Activated gamma-delta T cell treated with anti-CD3 and anti-CD28 coated beads, Interleukin-2, amount 50 U/mL, for 16 hours (primary cell): ENCODE results near the gene CDSN.
"Not testable (repeated sequence)": the region's sequence is repeated elsewhere in the genome, so short reads cannot be mapped to it uniquely, and the experiment has no call there.

Experiments used
- DNase-seq: peaks from one replicate; pipeline ENCODE4 v3.0.0-alpha.2; 2020; ENCODE audit warnings: low read depth

The CDSN gene

DNA sequence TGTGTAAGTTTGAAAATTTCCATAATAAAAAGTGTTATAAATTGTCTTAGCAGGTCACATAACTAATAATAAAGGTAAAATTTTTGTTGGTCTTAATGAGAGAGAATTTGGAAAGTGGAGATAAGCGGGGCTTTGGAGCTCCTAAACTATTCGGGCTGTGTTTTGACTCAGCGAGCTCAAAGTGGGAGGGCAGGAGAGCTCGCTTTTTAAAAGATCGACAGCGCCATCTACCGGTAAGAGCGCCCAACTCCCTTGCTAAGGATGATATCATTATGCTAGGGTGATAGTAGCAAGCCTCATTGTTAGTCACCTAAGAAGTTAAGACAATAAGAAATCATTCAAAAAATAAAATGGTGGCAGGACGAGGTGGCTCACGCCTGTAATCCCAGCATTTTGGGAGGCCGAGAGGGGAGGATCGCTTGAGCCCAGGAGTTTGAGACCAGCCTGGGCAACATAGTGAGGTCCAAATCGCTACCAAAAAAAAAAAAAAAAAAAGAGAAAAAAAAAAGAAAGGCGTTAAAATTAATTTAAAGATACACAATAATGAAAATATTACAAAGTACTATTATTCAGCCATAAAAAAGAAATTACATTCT is 32.7 kb downstream of the CDSN start:
- peak; percentile 80 for DNase-seq

DNA sequence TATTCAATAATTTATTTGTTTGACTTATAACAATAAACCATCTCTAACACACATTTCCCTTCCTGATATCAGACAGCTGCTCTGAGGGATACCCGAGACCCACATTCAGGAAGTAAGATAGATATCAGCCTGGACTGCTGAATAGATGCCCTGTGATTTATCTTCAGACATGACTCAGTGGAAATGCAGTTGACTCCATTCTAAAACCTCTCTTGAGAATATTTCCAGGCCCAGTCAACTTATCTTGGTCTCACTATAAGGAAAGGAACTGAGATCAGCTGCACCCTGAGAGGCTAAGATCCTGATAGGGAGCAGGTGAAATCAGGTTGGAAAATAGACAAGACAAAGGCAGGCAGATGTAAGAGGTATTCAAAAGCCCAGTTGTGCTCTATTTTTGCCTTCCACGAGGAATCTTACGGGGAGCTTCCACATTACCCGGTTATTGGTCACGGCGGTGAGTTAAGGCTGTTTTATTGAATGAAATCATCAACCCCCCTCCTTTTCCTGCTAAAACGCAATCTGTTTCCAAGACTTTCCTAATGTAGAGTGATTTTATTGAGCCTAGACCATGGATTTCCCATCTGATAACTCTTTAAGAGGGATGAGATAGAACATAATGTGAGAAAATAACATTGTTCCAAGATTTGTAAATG is 33.3 kb downstream of the CDSN start:
- DNase-seq: no peak

DNA sequence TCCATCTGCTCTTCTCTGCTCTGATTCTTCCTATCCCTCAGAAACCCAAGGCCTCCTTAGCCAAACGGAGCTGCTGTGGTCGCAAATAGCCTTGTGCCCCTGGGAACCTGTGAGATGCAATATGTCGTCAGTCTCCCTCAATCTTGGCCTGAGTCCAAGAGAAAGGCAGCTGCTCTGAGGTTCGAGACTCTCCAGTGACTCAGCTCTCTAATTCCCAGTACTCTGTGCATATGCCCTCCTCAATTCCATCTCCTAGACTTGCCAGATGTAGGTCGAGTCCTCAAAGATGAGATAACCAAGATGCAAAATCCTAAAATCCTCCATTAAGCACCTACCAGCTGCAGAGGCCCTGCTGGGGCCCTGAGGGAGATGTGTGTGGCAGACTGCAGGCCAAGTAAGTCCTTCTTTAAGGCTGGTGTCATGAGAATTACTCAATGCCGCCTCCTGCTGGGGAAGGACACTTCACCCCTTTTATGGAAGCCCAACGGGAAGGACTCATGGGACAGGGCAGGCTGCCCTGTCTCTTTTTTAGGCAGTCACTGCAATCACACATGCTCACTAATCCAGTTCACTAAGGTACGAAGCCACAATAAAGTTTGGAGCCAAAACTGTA is 36.4 kb downstream of the CDSN start:
- no peak for DNase-seq

DNA sequence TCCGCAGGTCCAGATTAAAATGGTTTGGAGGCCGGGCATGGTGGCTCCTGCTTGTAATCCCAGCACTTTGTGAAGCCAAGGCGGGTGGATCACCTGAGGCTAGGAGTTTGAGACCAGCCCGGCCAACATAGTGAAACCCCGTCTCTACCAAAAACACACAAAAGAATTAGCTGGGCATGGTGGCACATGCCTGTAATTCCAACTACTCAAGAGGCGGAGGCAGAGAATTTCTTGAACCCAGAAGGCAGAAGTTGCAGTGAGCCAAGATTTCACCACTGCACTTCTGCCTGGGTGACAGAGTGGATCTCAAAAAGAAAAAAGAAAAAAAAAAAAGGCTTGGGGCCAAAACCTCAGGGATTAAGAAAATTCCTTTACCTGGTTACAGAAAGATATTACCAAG is 38.4 kb downstream of the CDSN start:
- DNase-seq: no peak

DNA sequence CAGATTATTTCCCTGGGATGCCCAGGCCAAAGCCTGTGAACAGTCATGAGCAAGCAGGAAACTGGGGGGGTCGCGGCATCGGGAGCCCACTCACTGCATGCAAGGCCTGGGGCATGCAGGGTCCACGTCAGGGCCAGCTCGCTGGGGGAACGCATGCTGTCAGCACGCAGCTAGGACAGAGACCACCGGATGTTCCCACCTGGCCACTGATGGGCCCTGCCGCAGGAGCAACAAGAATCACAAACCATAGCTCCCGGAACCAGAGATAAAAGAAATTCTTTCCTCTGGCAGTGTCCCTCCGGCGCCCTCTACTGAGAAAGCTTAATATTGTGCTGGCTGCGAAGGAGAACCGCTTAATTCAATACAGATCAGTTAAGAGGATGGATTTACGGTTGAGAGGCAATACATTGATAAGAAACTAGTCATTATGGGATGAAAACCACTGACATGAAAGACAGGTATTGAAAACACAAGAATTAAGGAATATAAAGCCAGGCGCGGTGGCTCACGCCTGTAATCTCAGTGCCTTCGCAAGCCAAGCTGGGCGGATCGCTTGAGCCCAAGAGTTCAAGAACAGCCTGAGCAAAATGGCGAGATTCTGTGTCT is 40.5 kb downstream of the CDSN start:
- DNase-seq: peak; percentile 53

DNA sequence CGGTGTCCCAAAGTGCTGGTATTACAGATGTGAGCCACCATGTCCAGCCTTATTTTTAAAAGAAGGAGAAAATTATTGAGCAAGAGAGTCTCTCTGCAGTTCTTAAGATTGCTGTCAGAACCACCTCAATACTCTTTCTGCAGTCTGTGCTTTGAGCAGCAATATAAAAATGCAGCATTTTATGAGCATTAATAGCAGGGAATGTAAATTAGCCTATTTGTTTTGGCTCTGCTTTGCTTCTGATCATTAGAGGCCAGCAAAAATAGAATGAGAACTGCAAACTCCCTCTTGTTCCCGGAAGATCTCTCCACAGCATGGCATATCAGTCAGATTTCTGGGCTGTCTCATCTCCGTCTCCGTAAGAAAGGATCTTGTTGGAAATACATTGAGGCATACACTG is 43.6 kb downstream of the CDSN start:
- DNase-seq: no peak

DNA sequence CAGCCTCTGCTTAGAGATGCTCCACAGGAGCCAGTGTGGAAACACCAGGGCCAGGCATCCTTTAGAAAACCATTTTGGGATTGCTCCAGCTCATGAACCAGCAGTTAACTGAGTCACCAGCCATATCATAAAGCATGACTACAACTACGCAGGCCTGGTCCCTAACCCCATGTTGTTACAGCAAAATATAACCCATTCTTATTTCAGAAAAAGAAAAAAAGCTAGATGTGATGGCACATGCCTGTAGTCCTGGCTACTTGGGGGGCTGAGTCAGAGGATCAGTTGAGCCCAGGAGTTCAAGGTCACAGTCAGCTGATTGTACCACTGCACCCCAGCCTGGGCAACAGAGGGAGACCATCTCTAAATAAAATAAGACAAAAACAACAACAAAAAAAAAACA is 44.7 kb downstream of the CDSN start:
- DNase-seq: no peak

DNA sequence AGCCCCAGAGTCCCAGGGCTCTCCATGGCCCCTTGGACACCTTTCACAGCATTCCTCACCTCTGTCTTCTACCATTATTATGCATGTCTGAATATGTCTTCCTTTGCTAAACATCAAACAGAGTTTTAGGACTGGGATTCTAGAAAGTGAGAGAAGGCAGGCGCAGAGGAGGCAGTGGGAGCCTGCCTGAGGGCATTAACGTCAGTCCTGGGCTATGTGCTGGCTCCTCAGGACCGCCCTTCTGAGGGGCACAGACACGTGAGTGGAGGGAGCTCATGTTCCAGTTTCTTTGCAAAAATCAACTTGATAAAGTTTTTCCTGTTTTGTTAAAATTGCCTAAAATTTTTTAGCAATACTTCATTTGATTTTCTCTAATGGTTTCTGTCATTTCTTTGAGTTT is 45.8 kb downstream of the CDSN start:
- DNase-seq: no peak

DNA sequence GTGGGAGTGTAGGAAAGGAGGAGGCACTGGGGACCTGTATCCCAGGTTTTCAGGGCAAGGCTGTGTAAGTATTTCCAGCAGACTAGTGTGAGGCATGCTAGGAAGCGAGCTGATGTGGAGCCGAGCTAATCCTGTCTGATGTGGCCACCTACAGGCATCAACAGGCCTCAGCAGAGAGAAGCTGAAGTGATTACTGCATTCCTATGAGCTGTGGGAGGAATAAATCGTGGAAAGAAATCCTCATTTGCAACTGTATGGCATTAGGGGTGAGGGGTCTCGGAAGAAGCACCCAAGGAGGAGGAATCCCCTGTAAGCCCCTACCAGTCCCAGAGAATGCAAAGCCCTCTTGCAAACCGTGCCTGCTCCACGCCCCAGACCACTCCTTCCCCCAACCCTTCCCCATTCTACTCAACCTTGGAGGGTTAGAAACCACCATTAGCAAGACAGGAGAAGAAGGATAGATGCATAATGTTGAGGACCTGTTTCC is 49.5 kb downstream of the CDSN start:
- no peak for DNase-seq

DNA sequence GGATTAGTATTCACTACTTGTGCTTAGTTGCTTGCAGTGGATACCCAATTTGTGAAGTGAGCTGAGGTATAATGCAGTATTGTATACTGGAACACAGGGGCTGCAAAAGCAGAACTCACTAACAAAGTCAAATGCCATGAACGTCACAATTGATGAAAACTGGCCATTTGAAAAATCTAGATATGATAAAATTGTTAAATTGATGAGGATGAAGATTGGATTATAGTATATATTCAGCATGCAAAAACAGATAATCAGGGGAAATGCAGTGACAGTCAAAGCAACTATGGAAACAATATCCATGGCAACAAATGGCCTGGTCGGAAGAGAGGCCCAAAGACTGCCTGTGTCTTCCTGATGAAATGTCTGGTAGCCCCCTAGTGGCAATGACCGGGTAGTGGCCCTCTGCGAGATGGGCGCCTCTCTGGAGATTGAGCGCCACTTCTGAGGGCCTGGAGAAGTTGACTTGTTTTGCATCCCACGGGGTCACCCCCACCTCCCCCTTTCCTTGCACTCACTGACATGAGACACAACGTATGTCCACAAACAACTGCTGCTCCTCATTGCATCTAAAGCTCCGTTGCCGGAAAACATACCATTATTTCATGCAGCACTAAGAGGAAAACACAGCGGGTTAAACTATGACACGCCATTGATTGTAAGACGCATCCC is 51.4 kb downstream of the CDSN start:
- DNase-seq: peak; percentile 49

DNA sequence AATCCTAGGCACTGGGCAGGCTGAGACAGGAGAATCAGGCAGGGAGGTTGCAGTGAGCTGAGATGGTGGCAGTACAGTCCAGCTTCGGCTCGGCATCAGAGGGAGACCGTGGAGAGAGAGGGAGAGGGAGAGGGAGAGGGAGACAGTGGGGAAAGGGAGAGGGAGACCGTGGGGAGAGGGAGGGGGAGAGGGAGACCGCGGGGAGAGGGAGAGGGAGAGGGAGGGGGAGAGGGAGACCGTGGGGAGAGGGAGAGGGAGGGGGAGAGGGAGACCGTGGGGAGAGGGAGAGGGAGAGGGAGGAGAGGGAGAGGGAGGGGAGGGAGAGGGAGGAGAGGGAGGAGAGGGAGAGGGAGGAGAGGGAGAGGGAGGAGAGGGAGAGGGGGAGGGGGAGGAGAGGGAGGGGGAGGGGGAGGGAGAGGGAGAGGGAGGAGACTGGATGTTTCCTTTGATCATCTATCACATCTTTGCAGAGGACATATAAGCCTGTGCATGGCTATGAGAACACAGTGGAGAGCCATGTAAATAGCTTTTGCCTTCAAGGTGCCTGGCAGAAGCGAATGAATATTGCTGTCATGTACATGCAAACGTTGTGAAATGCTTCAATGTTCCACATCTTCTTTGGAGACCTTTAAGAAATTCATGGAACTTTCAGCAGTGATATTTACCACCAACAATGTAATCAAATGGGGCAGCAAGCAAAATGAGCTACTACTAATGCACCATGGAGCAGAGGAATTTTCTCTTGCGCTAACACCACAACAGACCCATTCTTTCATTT is 52.2 kb downstream of the CDSN start:
- DNase-seq: not testable (repeated sequence)

DNA sequence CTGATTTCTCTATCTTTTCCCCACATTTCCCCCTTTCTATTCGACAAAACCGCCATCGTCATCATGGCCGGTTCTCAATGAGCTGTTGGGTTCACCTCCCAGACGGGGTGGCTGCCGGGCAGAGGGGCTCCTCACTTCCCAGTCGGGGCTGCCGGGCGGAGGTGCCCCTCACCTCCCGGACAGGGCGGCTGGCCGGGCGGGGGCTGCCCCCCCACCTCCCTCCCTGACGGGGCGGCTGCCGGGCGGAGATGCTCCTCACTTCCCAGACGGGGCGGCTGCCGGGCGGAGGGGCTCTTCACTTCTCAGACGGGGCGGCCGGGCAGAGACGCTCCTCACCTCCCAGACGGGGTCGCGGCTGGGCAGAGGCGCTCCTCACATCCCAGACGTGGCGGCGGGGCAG is 53.2 kb downstream of the CDSN start:
- not testable (repeated sequence) for DNase-seq

DNA sequence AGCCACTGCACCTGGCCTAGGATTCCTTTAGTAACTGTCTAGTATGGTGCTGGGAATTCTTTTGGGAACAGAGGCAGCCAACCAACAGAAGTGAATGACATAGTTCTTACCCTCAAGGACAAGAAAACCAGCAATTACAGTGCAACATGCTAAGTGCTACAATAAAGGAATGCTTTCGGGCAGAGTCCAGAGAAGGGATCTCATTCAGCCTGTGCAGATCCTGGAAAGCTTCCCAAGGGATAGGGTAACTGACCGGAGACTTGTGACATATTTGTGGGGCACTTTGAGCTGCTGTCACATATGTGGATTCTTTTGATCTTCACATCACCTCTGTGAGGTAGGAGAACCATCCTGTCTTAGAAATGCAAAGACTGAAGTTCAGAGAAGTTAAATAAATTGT is 54.7 kb downstream of the CDSN start:
- no peak for DNase-seq
